H9 (cell line): ENCODE measurements around the gene CHD9NB. TPM values are rescaled to one million over a fixed set of nuclear protein-coding genes. Genes with fewer than 3 reads are reported as not detected.

Experiments used
- DNase-seq: peaks from one replicate; pipeline ENCODE4 v3.0.0-alpha.2; 2017
- H2AFZ ChIP-seq: one replicate; pipeline ENCODE4 v1.6.1; 2013; ENCODE audit warnings: mild to moderate bottlenecking, low read length, control low read depth, moderate library complexity
- H2AK5ac ChIP-seq: 2 replicates; pipeline ENCODE4 v1.6.1; 2013; ENCODE audit warnings: low read length, control low read depth, mixed read lengths; ENCODE audit not compliant: insufficient read length
- H2BK120ac ChIP-seq: one replicate; pipeline ENCODE4 v1.6.1; 2013; ENCODE audit warnings: low read depth, mild to moderate bottlenecking, low read length, control low read depth, inconsistent platforms; ENCODE audit not compliant: poor library complexity, severe bottlenecking
- H2BK12ac ChIP-seq: 2 replicates; pipeline ENCODE4 v1.6.1; 2013; ENCODE audit warnings: low read length, control low read depth, mixed read lengths, low read depth; ENCODE audit not compliant: insufficient read length
- H2BK15ac ChIP-seq: 2 replicates; pipeline ENCODE4 v1.6.1; 2013; ENCODE audit warnings: low read depth, low read length, control low read depth
- H2BK20ac ChIP-seq: one replicate; pipeline ENCODE4 v1.6.1; 2013; ENCODE audit warnings: low read depth, mild to moderate bottlenecking, low read length, control low read depth, inconsistent platforms; ENCODE audit not compliant: poor library complexity, severe bottlenecking
- H2BK5ac ChIP-seq: 2 replicates; pipeline ENCODE4 v1.6.1; 2013; ENCODE audit warnings: low read length, control low read depth, mixed read lengths; ENCODE audit not compliant: insufficient read length
- H3K14ac ChIP-seq: 2 replicates; pipeline ENCODE4 v1.6.1; 2013; ENCODE audit warnings: low read length, control low read depth; ENCODE audit not compliant: insufficient read depth
- H3K18ac ChIP-seq: 2 replicates; pipeline ENCODE4 v1.6.1; 2013; ENCODE audit warnings: low read depth, mild to moderate bottlenecking, mixed read lengths, low read length, control low read depth; ENCODE audit not compliant: insufficient read length
- H3K23ac ChIP-seq: 2 replicates; pipeline ENCODE4 v1.6.1; 2013; ENCODE audit warnings: low read length, control low read depth, mixed read lengths, low read depth; ENCODE audit not compliant: insufficient read length
- H3K23me2 ChIP-seq: 2 replicates; pipeline ENCODE4 v1.6.1; 2013; ENCODE audit warnings: low read depth, mild to moderate bottlenecking, mixed read lengths, low read length, control low read depth; ENCODE audit not compliant: insufficient read length, poor library complexity, severe bottlenecking
- H3K27ac ChIP-seq: 2 replicates; pipeline ENCODE4 v1.5.1; 2013; ENCODE audit warnings: low read length, control low read depth, mixed read lengths, low read depth; ENCODE audit not compliant: insufficient read length
- H3K27me3 ChIP-seq: 2 replicates; pipeline ENCODE4 v1.6.1; 2013; ENCODE audit warnings: low read length, control low read depth, inconsistent platforms; ENCODE audit not compliant: insufficient read depth
- H3K4ac ChIP-seq: 2 replicates; pipeline ENCODE4 v1.6.1; 2013; ENCODE audit warnings: low read depth, mild to moderate bottlenecking, control low read depth, inconsistent platforms, low read length, moderate library complexity
- H3K4me1 ChIP-seq: 2 replicates; pipeline ENCODE4 v1.6.1; 2013; ENCODE audit warnings: low read length, control low read depth, inconsistent platforms; ENCODE audit not compliant: insufficient read depth
- H3K4me2 ChIP-seq: 2 replicates; pipeline ENCODE4 v1.6.1; 2013; ENCODE audit warnings: low read length, control low read depth, mixed read lengths; ENCODE audit not compliant: insufficient read length, insufficient read depth
- H3K56ac ChIP-seq: 2 replicates; pipeline ENCODE4 v1.6.1; 2013; ENCODE audit warnings: low read depth, mild to moderate bottlenecking, mixed read lengths, low read length, control low read depth; ENCODE audit not compliant: insufficient read length
- H3K79me1 ChIP-seq: 2 replicates; pipeline ENCODE4 v1.6.1; 2013; ENCODE audit warnings: low read depth, mild to moderate bottlenecking, moderate library complexity, low read length, control low read depth, inconsistent platforms; ENCODE audit not compliant: insufficient read depth, poor library complexity, severe bottlenecking
- H3K79me2 ChIP-seq: 2 replicates; pipeline ENCODE4 v1.6.1; 2013; ENCODE audit warnings: low read length, control low read depth, inconsistent platforms; ENCODE audit not compliant: insufficient read depth
- H3K9ac ChIP-seq: 2 replicates; pipeline ENCODE4 v1.6.1; 2013; ENCODE audit warnings: low read length, control low read depth, mixed read lengths; ENCODE audit not compliant: insufficient read length; ENCODE audit errors: extremely low read depth
- H3K9me3 ChIP-seq: one replicate; pipeline ENCODE4 v1.6.1; 2013; ENCODE audit warnings: low read depth, low read length, inconsistent platforms; ENCODE audit not compliant: control insufficient read depth
- H3T11ph ChIP-seq: one replicate; pipeline ENCODE4 v1.6.1; 2013; ENCODE audit warnings: mild to moderate bottlenecking, low read length, control low read depth, inconsistent platforms
- H4K20me1 ChIP-seq: one replicate; pipeline ENCODE4 v1.6.1; 2013; ENCODE audit not compliant: control insufficient read depth, insufficient read length, insufficient read depth
- H4K5ac ChIP-seq: 2 replicates; pipeline ENCODE4 v1.6.1; 2013; ENCODE audit warnings: low read depth, mild to moderate bottlenecking, mixed read lengths, low read length, control low read depth; ENCODE audit not compliant: insufficient read length
- H4K8ac ChIP-seq: replicated peaks from 2 replicates; pipeline ENCODE4 v1.6.1; 2013; ENCODE audit warnings: low read length, control low read depth, mixed read lengths, low read depth; ENCODE audit not compliant: insufficient read length
- H4K91ac ChIP-seq: 2 replicates; pipeline ENCODE4 v1.6.1; 2013; ENCODE audit warnings: low read depth, mild to moderate bottlenecking, moderate library complexity, mixed read lengths, low read length, control low read depth; ENCODE audit not compliant: insufficient read length
- H3K27ac Mint-ChIP-seq, 3 experiments: 2 replicates in 2 of 3; 3 replicates in 1 of 3; pipeline ENCODE4 v1.8.0; 2020 to 2021; ENCODE audit warnings: mixed read lengths in 3 of 3, mild to moderate bottlenecking in 1 of 3, moderate library complexity in 1 of 3
- H3K27me3 Mint-ChIP-seq: 2 replicates; pipeline ENCODE4 v1.8.0; 2021; ENCODE audit warnings: low read depth, mild to moderate bottlenecking, moderate library complexity, mixed read lengths
- H3K36me3 Mint-ChIP-seq, 3 experiments: 2 replicates in 2 of 3; 3 replicates in 1 of 3; pipeline ENCODE4 v1.8.0; 2020 to 2021; ENCODE audit warnings: low read depth in 3 of 3, mixed read lengths in 3 of 3; ENCODE audit not compliant: insufficient read depth in 1 of 3
- H3K4me1 Mint-ChIP-seq, 2 experiments: 2 replicates each; pipeline ENCODE4 v1.8.0; 2020; ENCODE audit warnings: mixed read lengths in 2 of 2
- H3K4me3 Mint-ChIP-seq, 2 experiments: 2 replicates in 1 of 2; 3 replicates in 1 of 2; pipeline ENCODE4 v1.8.0; 2020 to 2021; ENCODE audit warnings: mild to moderate bottlenecking in 2 of 2, mixed read lengths in 2 of 2, moderate library complexity in 1 of 2
- H3K9me3 Mint-ChIP-seq, 2 experiments: 2 replicates in 1 of 2; 3 replicates in 1 of 2; pipeline ENCODE4 v1.8.0; 2020; ENCODE audit warnings: mild to moderate bottlenecking in 2 of 2, mixed read lengths in 2 of 2, moderate library complexity in 1 of 2
- total RNA-seq: library from RNA; stranded (reverse); gene quantifications from 2 replicates; pipeline ENCODE4 v1.2.1, GENCODE V29; 2021
- TF ChIP-seq, protein P1 (sequence below): fragments of 200-600 bp; sonication (generic); conservative IDR thresholded peaks from 3 replicates; pipeline ENCODE4 v1.8.0; 2021; ENCODE audit warnings: antibody characterized with exemption, mild to moderate bottlenecking

CHD9NB gene
- total RNA-seq, 1 experiment from 2014 or later: 3.3 TPM

GRCh38 chr16:53081032-53081424 lies 28.3 kb upstream of the CHD9NB start:
- no peak overlapping the region for H3K56ac ChIP-seq
- H3K4ac ChIP-seq: no peak overlapping the region
- H2BK120ac ChIP-seq: no peak overlapping the region
- no peak overlapping the region for H3T11ph ChIP-seq
- no peak overlapping the region for H2BK5ac ChIP-seq
- no peak for DNase-seq
- H4K20me1 ChIP-seq: no peaks in the 10 kb centered on the region
- H3K4me3 Mint-ChIP-seq: peak overlapping the region in 1 of 2 experiments; percentile 8; a peak in 1 of 5 replicates
- H3K4me1 ChIP-seq: peaks cover 19% of the 10 kb centered on the region; the same call in 1 of the 2 replicates
- H3K23ac ChIP-seq: no peak overlapping the region
- H2BK15ac ChIP-seq: no peak overlapping the region
- no peaks in the 10 kb centered on the region for H3K27me3 ChIP-seq
- H3K27ac Mint-ChIP-seq: peak overlapping the region; percentile 72 to 84 (median 82); a peak in 4 of 7 replicates
- H3K4me1 Mint-ChIP-seq: peaks cover 57 to 63% of the 10 kb centered on the region in 2 experiments
- H4K8ac ChIP-seq: no peak overlapping the region
- TF ChIP-seq, protein P1, sequence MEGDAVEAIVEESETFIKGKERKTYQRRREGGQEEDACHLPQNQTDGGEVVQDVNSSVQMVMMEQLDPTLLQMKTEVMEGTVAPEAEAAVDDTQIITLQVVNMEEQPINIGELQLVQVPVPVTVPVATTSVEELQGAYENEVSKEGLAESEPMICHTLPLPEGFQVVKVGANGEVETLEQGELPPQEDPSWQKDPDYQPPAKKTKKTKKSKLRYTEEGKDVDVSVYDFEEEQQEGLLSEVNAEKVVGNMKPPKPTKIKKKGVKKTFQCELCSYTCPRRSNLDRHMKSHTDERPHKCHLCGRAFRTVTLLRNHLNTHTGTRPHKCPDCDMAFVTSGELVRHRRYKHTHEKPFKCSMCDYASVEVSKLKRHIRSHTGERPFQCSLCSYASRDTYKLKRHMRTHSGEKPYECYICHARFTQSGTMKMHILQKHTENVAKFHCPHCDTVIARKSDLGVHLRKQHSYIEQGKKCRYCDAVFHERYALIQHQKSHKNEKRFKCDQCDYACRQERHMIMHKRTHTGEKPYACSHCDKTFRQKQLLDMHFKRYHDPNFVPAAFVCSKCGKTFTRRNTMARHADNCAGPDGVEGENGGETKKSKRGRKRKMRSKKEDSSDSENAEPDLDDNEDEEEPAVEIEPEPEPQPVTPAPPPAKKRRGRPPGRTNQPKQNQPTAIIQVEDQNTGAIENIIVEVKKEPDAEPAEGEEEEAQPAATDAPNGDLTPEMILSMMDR: no peak
- no peaks in the 10 kb centered on the region for H3K23me2 ChIP-seq
- H2BK12ac ChIP-seq: no peak overlapping the region
- no peak overlapping the region for H4K5ac ChIP-seq
- no peak overlapping the region for H3K27ac ChIP-seq
- no peak overlapping the region for H2AFZ ChIP-seq
- no peaks in the 10 kb centered on the region for H3K27me3 Mint-ChIP-seq
- H3K9me3 ChIP-seq: no peaks in the 10 kb centered on the region
- H2BK20ac ChIP-seq: no peak overlapping the region
- no peak overlapping the region for H3K4me2 ChIP-seq
- H2AK5ac ChIP-seq: no peak overlapping the region
- no peaks in the 10 kb centered on the region for H3K79me2 ChIP-seq
- H3K14ac ChIP-seq: no peak overlapping the region
- no peaks in the 10 kb centered on the region for H3K79me1 ChIP-seq
- H3K18ac ChIP-seq: no peak overlapping the region
- no peak overlapping the region for H4K91ac ChIP-seq
- peaks cover 7 to 8% of the 10 kb centered on the region in 2 experiments; a peak in 3 of 5 replicates for H3K9me3 Mint-ChIP-seq
- H3K36me3 Mint-ChIP-seq: peaks cover 9 to 23% (median 17%) of the 10 kb centered on the region in 3 experiments
- no peak overlapping the region for H3K9ac ChIP-seq
